SH-SY5Y (cell line): Measurements from ENCODE around the gene CD302.

Experiments
- GATA2 ChIP-seq: IDR thresholded peaks from 2 replicates; pipeline ENCODE4 v1.6.1; 2011; ENCODE audit warnings: mild to moderate bottlenecking, low read depth, low read length
- GATA3 ChIP-seq: IDR thresholded peaks from 2 replicates; pipeline ENCODE4 v1.6.1; 2011; ENCODE audit warnings: low read depth, mild to moderate bottlenecking, low read length, moderate library complexity

DNA sequence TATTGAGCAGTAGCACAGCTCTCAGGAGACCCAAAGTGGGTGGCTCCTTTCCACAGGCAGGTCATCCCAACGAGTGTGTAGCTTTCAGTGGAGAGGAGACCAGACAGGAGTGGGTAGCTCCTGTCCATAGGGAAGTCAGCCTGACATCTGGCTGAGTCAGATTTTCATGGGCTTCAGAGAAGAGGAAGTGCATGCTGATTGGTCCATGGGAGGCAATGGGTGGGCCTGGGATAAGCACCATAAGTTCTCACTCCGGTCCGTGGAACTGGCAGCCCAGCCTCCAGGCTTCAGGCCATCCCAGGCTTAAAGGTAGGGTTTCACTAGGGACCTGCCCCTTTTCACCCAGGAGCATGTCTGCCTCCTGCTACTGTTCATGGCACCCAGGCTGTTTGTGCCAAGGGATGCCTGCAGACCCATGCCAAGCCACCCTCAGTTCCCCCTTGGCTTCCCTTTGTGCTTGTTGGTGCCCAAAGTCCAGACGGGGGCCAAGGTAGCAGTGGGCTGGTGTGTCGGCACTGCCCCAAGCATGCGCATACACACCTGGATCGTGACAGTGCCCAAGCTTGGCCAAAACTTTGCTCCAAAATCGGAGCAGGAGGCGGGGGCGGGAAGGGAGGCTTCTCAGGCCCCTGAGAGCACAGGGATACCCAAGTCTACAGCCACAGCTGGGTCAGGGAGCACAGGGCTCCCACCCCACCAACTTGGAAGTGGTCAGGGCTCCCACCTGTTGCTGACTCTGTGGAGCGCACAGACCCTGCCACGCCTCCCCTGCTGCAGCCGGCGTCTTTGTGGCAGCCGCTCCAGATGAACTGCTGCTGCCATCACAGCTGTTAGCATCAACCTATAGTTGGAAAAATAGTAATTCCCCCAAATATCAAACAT is 59.3 kb downstream of the CD302 start:
- TF ChIP-seq GATA2 (no peak), GATA3 (no peak)
